Progenitor cell of endocrine pancreas (in vitro differentiated cells): ENCODE measurements around the gene ARHGAP18. TPM values are rescaled to one million over a fixed set of nuclear protein-coding genes. Genes with fewer than 3 reads are reported as not detected.

ENCODE experiments used
- DNase-seq: peaks from one replicate; pipeline ENCODE4 v3.0.0; 2021; ENCODE audit warnings: low spot score; ENCODE audit not compliant: unreplicated experiment
- H3K27ac Mint-ChIP-seq: 2 replicates; pipeline ENCODE4 v1.8.0; 2021; ENCODE audit warnings: mild to moderate bottlenecking, moderate library complexity, mixed read lengths
- H3K27me3 Mint-ChIP-seq: 2 replicates; pipeline ENCODE4 v1.8.0; 2021; ENCODE audit warnings: mixed read lengths
- H3K36me3 Mint-ChIP-seq: 2 replicates; pipeline ENCODE4 v1.8.0; 2022; ENCODE audit warnings: mixed read lengths; ENCODE audit not compliant: insufficient read depth
- H3K4me1 Mint-ChIP-seq: 2 replicates; pipeline ENCODE4 v1.8.0; 2021; ENCODE audit warnings: low read depth, mixed read lengths
- H3K4me3 Mint-ChIP-seq: 2 replicates; pipeline ENCODE4 v1.8.0; 2021; ENCODE audit warnings: low read depth, mild to moderate bottlenecking, moderate library complexity, mixed read lengths
- H3K9me3 Mint-ChIP-seq: 2 replicates; pipeline ENCODE4 v1.8.0; 2021; ENCODE audit warnings: low read depth, mixed read lengths
- total RNA-seq: library from RNA; stranded (reverse); gene quantifications from 2 replicates; pipeline ENCODE4 v1.2.1, GENCODE V29; 2021
- TF ChIP-seq, protein P1 (sequence below): fragments of 200-600 bp; sonication (generic); IDR thresholded peaks from one replicate; pipeline ENCODE4 v1.5.0; 2021; ENCODE audit warnings: antibody characterized with exemption, mild to moderate bottlenecking; ENCODE audit not compliant: unreplicated experiment

ARHGAP18 gene
- total RNA-seq, 1 donor from 2014 or later = 26.9 TPM

- H3K27me3 Mint-ChIP-seq = no peaks in the 10 kb centered on the region
- DNase-seq = no peak
- TF ChIP-seq, protein P1, sequence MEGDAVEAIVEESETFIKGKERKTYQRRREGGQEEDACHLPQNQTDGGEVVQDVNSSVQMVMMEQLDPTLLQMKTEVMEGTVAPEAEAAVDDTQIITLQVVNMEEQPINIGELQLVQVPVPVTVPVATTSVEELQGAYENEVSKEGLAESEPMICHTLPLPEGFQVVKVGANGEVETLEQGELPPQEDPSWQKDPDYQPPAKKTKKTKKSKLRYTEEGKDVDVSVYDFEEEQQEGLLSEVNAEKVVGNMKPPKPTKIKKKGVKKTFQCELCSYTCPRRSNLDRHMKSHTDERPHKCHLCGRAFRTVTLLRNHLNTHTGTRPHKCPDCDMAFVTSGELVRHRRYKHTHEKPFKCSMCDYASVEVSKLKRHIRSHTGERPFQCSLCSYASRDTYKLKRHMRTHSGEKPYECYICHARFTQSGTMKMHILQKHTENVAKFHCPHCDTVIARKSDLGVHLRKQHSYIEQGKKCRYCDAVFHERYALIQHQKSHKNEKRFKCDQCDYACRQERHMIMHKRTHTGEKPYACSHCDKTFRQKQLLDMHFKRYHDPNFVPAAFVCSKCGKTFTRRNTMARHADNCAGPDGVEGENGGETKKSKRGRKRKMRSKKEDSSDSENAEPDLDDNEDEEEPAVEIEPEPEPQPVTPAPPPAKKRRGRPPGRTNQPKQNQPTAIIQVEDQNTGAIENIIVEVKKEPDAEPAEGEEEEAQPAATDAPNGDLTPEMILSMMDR = no peak
- peaks cover 7% of the 10 kb centered on the region for H3K36me3 Mint-ChIP-seq
- H3K9me3 Mint-ChIP-seq = no peaks in the 10 kb centered on the region
- H3K4me3 Mint-ChIP-seq = no peak overlapping the region
- H3K27ac Mint-ChIP-seq = no peak overlapping the region
- peaks cover under 1% of the 10 kb centered on the region for H3K4me1 Mint-ChIP-seq
These were observed 116.8 kb downstream of the ARHGAP18 start for GRCh38 chr6:129593233-129593564.

DNA sequence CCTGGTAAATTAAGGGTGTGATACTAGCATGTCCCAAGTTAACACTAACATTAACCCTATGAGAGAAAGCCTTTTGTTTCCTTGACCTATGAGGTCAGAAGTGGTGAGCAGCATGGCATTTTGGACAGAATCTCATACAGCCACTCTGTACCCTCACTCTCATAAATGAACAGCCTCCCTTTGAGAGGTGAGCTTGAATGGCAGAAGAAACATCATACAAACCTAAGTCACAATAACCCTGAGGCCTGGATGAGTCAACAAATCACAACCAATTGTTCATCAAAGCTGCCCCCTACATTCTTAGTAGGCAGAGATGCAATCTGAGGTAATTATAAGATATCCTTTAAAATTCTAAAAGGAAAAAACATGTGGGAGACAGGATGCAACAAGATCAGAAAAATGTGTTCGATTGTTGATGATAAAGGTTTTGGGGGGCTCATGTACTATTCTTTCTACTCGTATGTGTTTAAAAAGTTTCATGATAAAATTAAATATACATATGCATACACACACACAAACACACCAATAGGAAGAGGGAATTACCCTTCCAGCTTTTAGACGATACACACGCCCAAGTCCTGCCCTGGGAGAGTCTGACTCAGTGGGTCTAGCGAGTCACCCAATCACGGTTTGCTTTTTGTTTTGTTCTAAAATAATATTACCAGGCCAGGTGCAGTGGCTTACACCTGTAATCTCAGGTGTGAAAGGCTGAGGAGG, 117.3 kb downstream of the ARHGAP18 start:
- no peaks in the 10 kb centered on the region for H3K4me1 Mint-ChIP-seq
- no peak for DNase-seq
- peaks cover 11% of the 10 kb centered on the region for H3K36me3 Mint-ChIP-seq
- TF ChIP-seq, protein P1 = no peak
- no peak overlapping the region for H3K4me3 Mint-ChIP-seq
- no peaks in the 10 kb centered on the region for H3K27me3 Mint-ChIP-seq
- no peaks in the 10 kb centered on the region for H3K9me3 Mint-ChIP-seq
- H3K27ac Mint-ChIP-seq = peak overlapping the region; percentile 28

DNA sequence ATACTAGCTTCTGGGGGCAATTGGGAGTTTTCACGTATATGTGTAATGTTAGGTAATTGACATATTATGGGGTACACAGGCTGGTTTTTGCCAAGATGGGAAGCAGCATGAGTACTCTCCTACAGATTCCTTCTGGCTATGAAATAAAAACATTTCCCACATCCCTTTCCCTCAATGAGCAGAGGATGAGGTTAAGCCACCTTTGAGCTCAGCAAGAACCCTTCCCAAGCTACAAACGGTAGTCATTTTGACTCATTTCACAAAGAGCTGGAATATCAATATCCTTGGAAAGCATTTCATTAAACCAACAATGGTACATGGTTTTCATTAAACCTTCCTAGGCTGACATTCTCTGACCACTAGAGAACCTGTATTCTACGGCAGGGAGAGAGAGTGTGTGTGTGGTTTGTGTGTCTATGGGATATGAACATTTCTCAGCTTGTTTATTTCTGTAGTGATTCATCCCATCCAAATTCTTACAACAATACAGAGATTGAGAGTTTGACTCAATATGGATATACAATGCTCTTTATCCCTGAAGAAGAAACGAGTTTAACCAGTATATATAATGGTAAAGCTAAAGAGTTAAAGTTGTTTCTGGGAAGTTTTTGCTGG, 119.5 kb downstream of the ARHGAP18 start:
- Mint-ChIP-seq H3K27me3 (no peaks in the 10 kb centered on the region), H3K36me3 (peaks cover 12% of the 10 kb centered on the region), H3K4me3 (no peak overlapping the region), H3K27ac (no peak overlapping the region), H3K9me3 (no peaks in the 10 kb centered on the region), H3K4me1 (no peaks in the 10 kb centered on the region)
- TF ChIP-seq, protein P1 = no peak
- DNase-seq = no peak

- Mint-ChIP-seq H3K27ac (no peak overlapping the region), H3K4me1 (no peaks in the 10 kb centered on the region), H3K9me3 (no peaks in the 10 kb centered on the region), H3K27me3 (no peaks in the 10 kb centered on the region), H3K36me3 (peaks cover 14% of the 10 kb centered on the region), H3K4me3 (no peak overlapping the region)
- no peak for DNase-seq
- TF ChIP-seq, protein P1 = no peak
These were observed 123.2 kb downstream of the ARHGAP18 start for GRCh38 chr6:129586815-129587214.

- TF ChIP-seq, protein P1 = no peak
- DNase-seq = no peak
- H3K27me3 Mint-ChIP-seq = no peaks in the 10 kb centered on the region
- H3K4me3 Mint-ChIP-seq = no peak overlapping the region
- peaks cover 8% of the 10 kb centered on the region for H3K36me3 Mint-ChIP-seq
- H3K27ac Mint-ChIP-seq = no peak overlapping the region
- H3K9me3 Mint-ChIP-seq = no peaks in the 10 kb centered on the region
- no peaks in the 10 kb centered on the region for H3K4me1 Mint-ChIP-seq
These were observed 126.1 kb downstream of the ARHGAP18 start for GRCh38 chr6:129583866-129584265.
